Measurements from ENCODE around the gene NUP188.

NUP188 gene

GRCh38 chr9:128979111-128979510 is 31.6 kb downstream of the NUP188 start:
- no peaks in the 10 kb centered on the region for H3K27me3 ChIP-seq (ENCODE audit: insufficient read depth, poor library complexity, severe bottlenecking)
- DNase-seq (ENCODE audit: low read depth in 1 of 2, low spot score in 1 of 2) = no peak
- TF ChIP-seq CTCF (IDR thresholded peaks at IDR 0.05; ENCODE audit: insufficient read depth, low read length) (no peak), SPI1 (IDR thresholded peaks at IDR 0.05; ENCODE audit: borderline replicate concordance, low read depth) (no peak), POLR2AphosphoS5 (IDR thresholded peaks at IDR 0.05; ENCODE audit: low read depth) (no peak), GABPA (IDR thresholded peaks at IDR 0.05; ENCODE audit: low read depth) (no peak), REST (IDR thresholded peaks at IDR 0.05; ENCODE audit: insufficient replicate concordance, low read depth) (no peak)
- no peak overlapping the region for H3K27ac ChIP-seq (replicated peaks)
- H3K4me3 ChIP-seq (replicated peaks; ENCODE audit: insufficient read depth, low read length) = no peak overlapping the region

- DNase-seq (ENCODE audit: low read depth in 1 of 2, low spot score in 1 of 2) = no peak
- H3K27me3 ChIP-seq (ENCODE audit: insufficient read depth, poor library complexity, severe bottlenecking) = no peaks in the 10 kb centered on the region
- H3K4me3 ChIP-seq (replicated peaks; ENCODE audit: insufficient read depth, low read length) = no peak overlapping the region
- no peak overlapping the region for H3K27ac ChIP-seq (replicated peaks)
- no peak for TF ChIP-seq SPI1 (IDR thresholded peaks at IDR 0.05; ENCODE audit: borderline replicate concordance, low read depth)
- no peak for TF ChIP-seq REST (IDR thresholded peaks at IDR 0.05; ENCODE audit: insufficient replicate concordance, low read depth)
- no peak for TF ChIP-seq GABPA (IDR thresholded peaks at IDR 0.05; ENCODE audit: low read depth)
- TF ChIP-seq CTCF (IDR thresholded peaks at IDR 0.05; ENCODE audit: insufficient read depth, low read length) = no peak
- no peak for TF ChIP-seq POLR2AphosphoS5 (IDR thresholded peaks at IDR 0.05; ENCODE audit: low read depth)
Measured at GRCh38 chr9:128983536-128983935, 36.0 kb downstream of the NUP188 start.

GRCh38 chr9:128986671-128987070 is 39.2 kb downstream of the NUP188 start:
- Histone ChIP-seq H3K4me3 (replicated peaks; ENCODE audit: insufficient read depth, low read length) (no peak overlapping the region), H3K27me3 (ENCODE audit: insufficient read depth, poor library complexity, severe bottlenecking) (no peaks in the 10 kb centered on the region), H3K27ac (replicated peaks) (no peak overlapping the region)
- DNase-seq (ENCODE audit: low read depth in 1 of 2, low spot score in 1 of 2) = no peak
- TF ChIP-seq CTCF (IDR thresholded peaks at IDR 0.05; ENCODE audit: insufficient read depth, low read length) = no peak
- no peak for TF ChIP-seq REST (IDR thresholded peaks at IDR 0.05; ENCODE audit: insufficient replicate concordance, low read depth)
- no peak for TF ChIP-seq GABPA (IDR thresholded peaks at IDR 0.05; ENCODE audit: low read depth)
- TF ChIP-seq SPI1 (IDR thresholded peaks at IDR 0.05; ENCODE audit: borderline replicate concordance, low read depth) = no peak
- TF ChIP-seq POLR2AphosphoS5 (IDR thresholded peaks at IDR 0.05; ENCODE audit: low read depth) = no peak
